SK-N-MC (cell line): Measurements from ENCODE around the gene VWA8.

ENCODE experiments used
- EZH2 ChIP-seq: fragments of 200-600 bp; sonication (generic); IDR thresholded peaks from one replicate; pipeline ENCODE4 v1.6.1; 2017; ENCODE audit warnings: antibody characterized with exemption
- FOXP2 ChIP-seq: optimal IDR thresholded peaks from 2 replicates; pipeline ENCODE3; 2011; ENCODE audit warnings: mild to moderate bottlenecking, moderate library complexity; ENCODE audit not compliant: insufficient read depth; ENCODE audit errors: extremely low read length, control extremely low read depth
- POLR2AphosphoS5 ChIP-seq: IDR thresholded peaks from 2 replicates; pipeline ENCODE4 v1.6.1; 2012; ENCODE audit warnings: mild to moderate bottlenecking, low read depth, low read length, borderline replicate concordance

DNA sequence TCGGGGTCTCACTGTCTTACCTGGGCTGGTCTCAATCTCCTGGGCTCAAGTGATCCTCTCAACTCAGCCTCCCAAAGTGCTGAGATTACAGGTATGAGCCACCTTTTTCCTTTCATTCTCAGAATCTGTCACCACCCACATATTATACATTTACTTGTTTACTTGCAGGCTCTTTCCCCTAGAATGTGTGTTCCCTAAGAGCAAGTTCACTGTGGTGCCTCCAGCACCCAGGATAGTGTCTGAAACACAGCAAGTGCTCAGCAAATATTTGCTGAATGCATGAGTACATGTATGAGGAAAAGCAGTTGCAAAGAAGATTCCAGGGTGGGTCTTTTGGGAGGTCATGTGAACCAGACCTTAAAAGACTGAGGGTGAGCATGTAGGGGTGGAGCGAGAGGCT, 406.7 kb downstream of the VWA8 start:
- no peak for TF ChIP-seq POLR2AphosphoS5
- no peak for TF ChIP-seq EZH2
- TF ChIP-seq FOXP2, result no peak
